ENCODE data around the gene PLOD1. TPM values are rescaled to one million over a fixed set of nuclear protein-coding genes. Genes with fewer than 3 reads are reported as not detected.
"Not testable (repeated sequence)": the region's sequence is repeated elsewhere in the genome, so short reads cannot be mapped to it uniquely, and the experiment has no call there.

PLOD1 gene
- total RNA-seq, 1 donor from 2014 or later: 199 TPM

GRCh38 chr1:11938722-11939526, 4.4 kb downstream of the PLOD1 start:
- peak; percentile 88 for DNase-seq

GRCh38 chr1:11939794-11940193, 5.3 kb downstream of the PLOD1 start:
- not testable (repeated sequence) for DNase-seq

GRCh38 chr1:11940260-11940921, 5.9 kb downstream of the PLOD1 start:
- DNase-seq: peak; percentile 72

- DNase-seq: no peak
Observed at GRCh38 chr1:11942280-11942679, 7.8 kb downstream of the PLOD1 start.

- peak; percentile 68 for DNase-seq
Observed at GRCh38 chr1:11943619-11944018, 9.1 kb downstream of the PLOD1 start.

GRCh38 chr1:11944358-11944931, 9.9 kb downstream of the PLOD1 start:
- peak; percentile 91 for DNase-seq

- no peak for DNase-seq
Observed at GRCh38 chr1:11946647-11947046, 12.1 kb downstream of the PLOD1 start.

- no peak for DNase-seq
Observed at GRCh38 chr1:11948822-11949458, 14.4 kb downstream of the PLOD1 start.

- DNase-seq: no peak
Observed at GRCh38 chr1:11951901-11952300, 17.4 kb downstream of the PLOD1 start.

GRCh38 chr1:11952455-11953109, 18.1 kb downstream of the PLOD1 start:
- no peak for DNase-seq

- no peak for DNase-seq
Observed at GRCh38 chr1:11955221-11955620, 20.7 kb downstream of the PLOD1 start.

GRCh38 chr1:11957398-11957797, 22.9 kb downstream of the PLOD1 start:
- no peak for DNase-seq

GRCh38 chr1:11957897-11958296, 23.4 kb downstream of the PLOD1 start:
- DNase-seq: no peak

GRCh38 chr1:11960276-11960675, 25.8 kb downstream of the PLOD1 start:
- DNase-seq: no peak

- DNase-seq: no peak
Observed at GRCh38 chr1:11960715-11961114, 26.2 kb downstream of the PLOD1 start.

GRCh38 chr1:11961230-11961629, 26.7 kb downstream of the PLOD1 start:
- no peak for DNase-seq

GRCh38 chr1:11963622-11964021, 29.1 kb downstream of the PLOD1 start:
- DNase-seq: no peak

- no peak for DNase-seq
Observed at GRCh38 chr1:11964656-11965055, 30.1 kb downstream of the PLOD1 start.

- peak; percentile 49 for DNase-seq
Observed at GRCh38 chr1:11967028-11967547, 32.6 kb downstream of the PLOD1 start.

GRCh38 chr1:11970441-11971185, 36.1 kb downstream of the PLOD1 start:
- no peak for DNase-seq

GRCh38 chr1:11977625-11978024, 43.1 kb downstream of the PLOD1 start:
- no peak for DNase-seq
